Fibroblast of skin of scalp (primary cell): ENCODE measurements around the gene PER2. TPM values are rescaled to one million over a fixed set of nuclear protein-coding genes. Genes with fewer than 3 reads are reported as not detected.
"Not testable (repeated sequence)": the region's sequence is repeated elsewhere in the genome, so short reads cannot be mapped to it uniquely, and the experiment has no call there.

ENCODE experiments used
- DNase-seq: peaks from one replicate; pipeline ENCODE4 v3.0.0-alpha.2; 2013
- polyA plus RNA-seq, 2 experiments: library from polyadenylated mRNA; unstranded; fragments of 120-200 nt; gene quantifications; one replicate each; pipeline ENCODE4 v1.2.1, GENCODE V29; 2013; ENCODE audit not compliant: insufficient read length in 2 of 2

PER2 gene, protein sequence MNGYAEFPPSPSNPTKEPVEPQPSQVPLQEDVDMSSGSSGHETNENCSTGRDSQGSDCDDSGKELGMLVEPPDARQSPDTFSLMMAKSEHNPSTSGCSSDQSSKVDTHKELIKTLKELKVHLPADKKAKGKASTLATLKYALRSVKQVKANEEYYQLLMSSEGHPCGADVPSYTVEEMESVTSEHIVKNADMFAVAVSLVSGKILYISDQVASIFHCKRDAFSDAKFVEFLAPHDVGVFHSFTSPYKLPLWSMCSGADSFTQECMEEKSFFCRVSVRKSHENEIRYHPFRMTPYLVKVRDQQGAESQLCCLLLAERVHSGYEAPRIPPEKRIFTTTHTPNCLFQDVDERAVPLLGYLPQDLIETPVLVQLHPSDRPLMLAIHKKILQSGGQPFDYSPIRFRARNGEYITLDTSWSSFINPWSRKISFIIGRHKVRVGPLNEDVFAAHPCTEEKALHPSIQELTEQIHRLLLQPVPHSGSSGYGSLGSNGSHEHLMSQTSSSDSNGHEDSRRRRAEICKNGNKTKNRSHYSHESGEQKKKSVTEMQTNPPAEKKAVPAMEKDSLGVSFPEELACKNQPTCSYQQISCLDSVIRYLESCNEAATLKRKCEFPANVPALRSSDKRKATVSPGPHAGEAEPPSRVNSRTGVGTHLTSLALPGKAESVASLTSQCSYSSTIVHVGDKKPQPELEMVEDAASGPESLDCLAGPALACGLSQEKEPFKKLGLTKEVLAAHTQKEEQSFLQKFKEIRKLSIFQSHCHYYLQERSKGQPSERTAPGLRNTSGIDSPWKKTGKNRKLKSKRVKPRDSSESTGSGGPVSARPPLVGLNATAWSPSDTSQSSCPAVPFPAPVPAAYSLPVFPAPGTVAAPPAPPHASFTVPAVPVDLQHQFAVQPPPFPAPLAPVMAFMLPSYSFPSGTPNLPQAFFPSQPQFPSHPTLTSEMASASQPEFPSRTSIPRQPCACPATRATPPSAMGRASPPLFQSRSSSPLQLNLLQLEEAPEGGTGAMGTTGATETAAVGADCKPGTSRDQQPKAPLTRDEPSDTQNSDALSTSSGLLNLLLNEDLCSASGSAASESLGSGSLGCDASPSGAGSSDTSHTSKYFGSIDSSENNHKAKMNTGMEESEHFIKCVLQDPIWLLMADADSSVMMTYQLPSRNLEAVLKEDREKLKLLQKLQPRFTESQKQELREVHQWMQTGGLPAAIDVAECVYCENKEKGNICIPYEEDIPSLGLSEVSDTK (N-terminal part only)
- 2.8 TPM for polyA plus RNA-seq (2013, experiment 1 of 2; ENCODE audit: insufficient read length)
- 2.5 TPM for polyA plus RNA-seq (2013, experiment 2 of 2; ENCODE audit: insufficient read length)

DNA sequence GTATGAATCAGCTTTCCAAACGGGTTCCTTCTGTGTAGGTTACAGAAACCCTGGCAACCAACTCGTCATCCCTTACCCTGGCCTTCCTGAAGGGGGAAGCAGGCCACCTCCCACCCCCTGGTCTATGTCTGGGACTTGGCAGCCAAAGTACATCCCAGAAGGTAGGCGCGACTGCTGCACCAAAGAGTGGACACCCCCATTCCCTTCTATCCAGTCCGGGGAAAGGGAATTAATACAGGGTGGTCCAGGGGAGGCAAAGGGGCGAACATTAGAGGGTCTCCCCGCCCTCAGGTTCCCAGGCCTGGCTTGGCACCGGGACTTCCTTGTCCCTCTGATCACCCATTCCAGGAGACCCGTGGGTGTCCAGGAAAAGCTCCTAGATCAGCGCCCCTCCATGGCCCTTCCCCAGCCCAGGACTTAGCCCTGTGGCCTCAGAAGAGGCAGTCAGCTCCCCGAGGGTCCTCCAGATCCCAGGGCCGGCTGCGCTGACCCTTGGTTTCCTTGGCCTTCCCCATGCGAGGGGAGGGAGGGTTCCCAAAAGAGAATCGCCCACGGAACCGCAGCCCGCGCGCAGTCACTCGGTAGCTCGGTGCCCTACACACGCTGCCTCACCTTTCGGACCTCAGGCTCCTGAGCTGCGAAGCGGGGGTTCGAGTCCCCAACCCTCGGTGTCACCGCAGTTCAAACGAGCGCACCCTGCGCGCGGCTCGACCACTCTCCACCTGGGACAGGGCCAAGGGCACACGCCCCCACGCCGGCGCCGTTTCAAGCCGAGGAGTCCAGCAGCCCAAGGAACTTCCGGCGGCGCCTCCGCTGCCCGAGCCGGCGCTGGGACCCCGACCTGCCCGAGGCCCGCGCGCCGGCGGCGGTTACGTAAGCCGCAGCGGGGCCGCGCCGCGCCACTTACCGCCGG is at the start of gene PER2:
Gene PER2 (minus strand): TSS at position 874 of the 913 bp plus-strand sequence. CDS start 10,674 bp downstream, outside the sequence.
- peak; percentile 67 for DNase-seq

DNA sequence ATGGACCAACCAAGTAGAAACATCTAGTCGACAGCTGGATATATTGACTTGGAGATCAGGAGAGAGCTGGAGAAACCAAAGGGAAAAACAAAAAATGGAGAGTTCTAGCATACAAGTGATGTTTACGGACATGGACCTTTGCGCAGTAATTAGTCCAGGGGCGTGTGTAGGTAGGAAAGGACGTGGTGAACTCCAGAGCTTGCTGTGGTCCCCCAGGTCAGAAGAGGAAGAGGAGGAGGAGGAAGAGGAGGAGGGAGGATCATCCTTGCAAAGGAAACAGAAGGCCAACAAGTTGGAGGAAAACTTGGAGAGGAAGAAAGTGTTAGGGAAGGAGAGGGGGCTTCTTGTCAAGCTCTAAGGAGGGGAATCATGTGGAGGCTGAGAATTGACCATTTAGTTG is 49.4 kb upstream of the PER2 start:
- no peak for DNase-seq

DNA sequence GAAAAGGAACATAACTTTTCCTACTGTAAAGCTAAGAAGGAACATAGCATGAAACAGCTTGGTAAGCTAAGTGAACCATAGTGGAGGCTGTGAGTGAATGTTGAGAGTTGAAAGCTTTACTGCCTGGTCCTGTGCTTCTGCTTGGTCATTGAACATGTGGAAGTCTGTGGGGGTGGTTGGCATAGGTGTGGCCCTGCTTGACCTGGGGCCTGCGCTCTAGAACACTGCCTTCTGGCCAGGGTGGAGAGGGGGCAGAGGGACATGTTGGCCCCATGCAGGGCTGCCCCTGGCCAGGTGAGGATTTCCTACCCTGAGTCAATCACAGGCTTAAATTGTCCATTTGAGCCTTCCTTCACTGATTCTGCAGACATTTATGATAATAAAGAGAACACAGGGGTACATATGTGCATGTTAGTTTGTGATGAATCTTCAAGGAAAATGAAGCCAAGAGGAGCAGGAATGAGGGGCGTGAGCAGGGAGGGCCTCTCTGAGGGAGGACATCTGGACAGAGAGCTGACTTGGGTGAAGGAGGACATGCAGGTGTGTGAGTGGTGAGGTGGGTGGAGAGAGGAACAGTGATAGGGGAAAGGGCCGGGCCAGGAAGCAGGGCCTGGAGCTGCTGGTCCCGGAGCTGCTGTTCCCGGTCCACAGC is 48.5 kb upstream of the PER2 start:
- DNase-seq: no peak

DNA sequence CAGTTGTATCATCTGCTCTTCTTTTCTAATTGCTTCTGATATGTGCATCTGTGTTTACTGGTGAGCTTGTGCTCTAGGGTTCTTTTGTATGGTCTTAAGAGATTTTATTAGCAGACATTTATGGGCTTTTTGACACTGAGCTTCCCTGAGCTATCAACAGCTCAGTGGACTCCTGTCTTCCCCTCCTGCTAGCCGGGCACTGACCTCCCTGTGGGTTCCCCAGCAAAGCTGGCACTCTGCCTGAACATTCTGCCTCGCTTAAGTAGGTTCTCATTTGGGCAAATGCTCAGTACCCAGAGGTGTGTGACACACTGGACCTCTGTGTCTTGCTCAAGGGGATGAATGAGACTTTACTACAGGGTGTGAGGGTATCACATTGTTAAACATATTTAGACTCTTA is 47.7 kb upstream of the PER2 start:
- DNase-seq: no peak

DNA sequence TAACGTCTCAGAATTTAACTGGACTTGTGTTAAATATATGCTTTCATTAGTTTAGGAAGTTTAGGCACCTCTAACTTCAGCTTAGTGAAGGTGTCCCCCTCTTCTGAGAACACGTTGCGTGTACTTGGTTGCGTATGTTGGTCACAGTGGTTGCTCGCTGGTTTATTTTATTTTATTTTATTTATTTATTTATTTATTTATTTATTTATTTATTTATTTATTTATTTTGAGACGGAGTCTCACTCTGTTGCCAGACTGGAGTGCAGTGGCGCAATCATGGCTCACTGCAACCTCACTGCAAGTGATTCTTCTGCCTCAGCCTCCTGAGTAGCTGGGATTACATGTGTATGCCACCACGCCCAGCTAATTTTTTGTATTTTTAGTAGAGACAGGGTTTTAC is 47.2 kb upstream of the PER2 start:
- DNase-seq: not testable (repeated sequence)

DNA sequence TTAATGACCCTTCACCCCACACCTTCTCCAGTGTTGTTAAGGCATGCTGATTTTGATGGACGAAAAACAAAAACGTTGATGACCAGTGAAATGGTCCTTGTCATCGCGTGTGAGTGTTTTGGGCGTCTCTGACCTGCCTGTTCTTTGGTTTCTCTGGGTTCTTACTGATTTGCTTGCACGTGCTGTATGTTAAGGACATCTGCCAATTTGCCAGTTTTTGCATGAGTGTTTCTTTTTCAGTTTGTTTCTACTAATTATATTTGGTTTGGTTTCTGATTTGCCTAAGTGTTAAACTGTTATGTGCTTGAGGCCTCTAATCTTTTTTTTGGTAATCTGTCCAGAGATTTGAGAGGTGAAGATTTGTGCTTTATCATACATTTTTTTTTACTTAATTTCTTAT is 46.5 kb upstream of the PER2 start:
- no peak for DNase-seq

DNA sequence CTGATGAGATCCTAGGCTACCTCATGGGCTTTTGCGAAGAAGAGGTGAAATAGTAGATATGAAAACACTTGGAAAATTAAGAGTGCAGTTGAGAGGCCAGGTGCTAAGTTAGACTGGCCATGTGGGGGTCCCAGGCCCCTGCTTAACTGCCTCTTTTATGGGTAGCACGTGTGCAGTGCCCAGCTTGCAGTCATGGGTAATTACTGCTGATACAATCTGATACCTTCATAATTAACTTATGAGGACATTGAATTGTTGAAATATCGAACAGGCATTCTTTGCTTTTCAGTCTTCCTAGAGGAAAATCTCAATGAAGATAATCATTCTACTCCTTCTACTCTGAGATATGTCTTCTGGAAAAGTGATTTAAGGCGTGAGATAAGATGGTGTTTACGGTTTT is 43.5 kb upstream of the PER2 start:
- no peak for DNase-seq

DNA sequence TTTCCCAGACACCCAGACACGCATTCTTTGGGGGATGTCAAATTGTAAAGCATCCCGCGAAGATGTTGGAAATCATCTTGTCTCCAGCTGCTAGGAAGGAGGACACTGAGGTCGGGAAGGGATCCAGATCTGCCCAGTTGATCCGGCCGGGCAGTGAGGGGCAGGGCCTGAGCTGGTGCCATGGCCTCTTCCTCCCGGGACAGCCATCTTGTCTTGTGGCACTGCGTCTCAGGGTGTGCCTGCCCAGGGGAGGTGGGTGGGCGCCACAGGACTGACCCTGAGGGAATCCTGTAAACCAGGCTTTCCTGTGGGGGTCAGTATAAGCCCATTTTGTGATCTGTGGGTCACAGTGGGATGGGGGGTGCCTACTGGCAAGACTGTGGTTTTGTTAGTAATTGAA is 42.0 kb upstream of the PER2 start:
- DNase-seq: no peak

DNA sequence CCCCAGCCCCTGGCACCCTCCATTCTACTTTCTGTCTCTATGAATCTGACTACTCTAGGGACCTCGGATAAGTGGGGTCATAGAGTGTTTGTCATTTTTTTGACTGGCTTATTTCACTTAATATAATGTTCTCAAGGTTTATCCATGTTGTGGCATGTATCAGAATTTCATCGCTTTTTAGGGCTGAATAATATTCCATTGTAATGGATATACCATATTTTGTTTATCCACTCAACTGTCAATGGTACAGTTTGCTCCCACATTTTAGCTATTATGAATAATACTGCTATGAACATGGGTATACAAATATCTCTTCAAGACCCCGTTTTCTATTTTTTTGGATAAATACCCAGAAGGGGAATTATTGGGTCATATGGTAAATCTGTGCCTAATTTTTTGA is 39.3 kb upstream of the PER2 start:
- no peak for DNase-seq

DNA sequence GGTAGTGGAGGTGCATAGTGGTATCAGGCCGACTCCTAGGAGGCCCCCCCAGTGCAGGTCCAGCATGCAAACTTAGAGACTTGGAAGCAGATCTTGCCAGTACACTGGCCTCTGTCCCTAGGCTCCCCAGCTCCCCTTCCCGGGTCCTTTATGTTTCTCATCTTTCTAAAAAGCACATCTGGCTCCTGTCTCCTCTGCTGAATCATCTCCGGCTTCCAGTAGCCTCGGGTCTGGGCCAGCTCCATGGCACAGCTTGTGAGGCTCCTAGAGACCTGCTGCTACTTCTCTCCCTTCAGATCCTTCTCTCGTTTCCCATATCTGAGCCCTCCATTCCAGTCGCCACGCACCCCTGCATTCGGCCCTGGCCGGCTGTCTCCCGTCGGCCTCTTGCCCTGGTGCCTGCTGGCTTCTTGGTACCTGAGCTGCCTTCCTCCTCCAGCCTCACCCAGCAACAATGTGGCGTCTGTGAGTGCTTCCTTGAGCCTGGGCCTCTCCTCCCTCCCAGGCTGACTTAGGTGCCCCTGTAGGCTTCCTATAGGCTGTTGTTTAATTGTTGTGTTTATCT is 38.5 kb upstream of the PER2 start:
- DNase-seq: no peak

DNA sequence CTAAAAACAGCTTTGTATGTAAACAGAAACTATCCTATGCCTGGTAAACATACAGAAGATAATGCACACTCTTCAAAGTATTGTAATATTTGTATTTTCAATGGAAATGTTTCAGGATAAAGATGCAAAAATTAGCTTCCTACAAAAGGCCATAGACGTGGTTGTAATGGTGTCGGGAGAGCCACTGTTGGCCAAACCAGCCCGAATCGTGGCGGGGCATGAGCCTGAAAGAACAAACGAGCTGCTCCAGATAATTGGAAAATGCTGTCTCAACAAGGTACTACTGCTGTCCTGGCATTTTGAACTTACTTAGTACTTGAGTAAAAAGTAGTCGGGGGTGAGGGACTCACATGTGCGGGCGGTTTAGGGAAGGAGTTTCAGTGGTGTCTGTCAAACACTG is 37.3 kb upstream of the PER2 start:
- DNase-seq: no peak

DNA sequence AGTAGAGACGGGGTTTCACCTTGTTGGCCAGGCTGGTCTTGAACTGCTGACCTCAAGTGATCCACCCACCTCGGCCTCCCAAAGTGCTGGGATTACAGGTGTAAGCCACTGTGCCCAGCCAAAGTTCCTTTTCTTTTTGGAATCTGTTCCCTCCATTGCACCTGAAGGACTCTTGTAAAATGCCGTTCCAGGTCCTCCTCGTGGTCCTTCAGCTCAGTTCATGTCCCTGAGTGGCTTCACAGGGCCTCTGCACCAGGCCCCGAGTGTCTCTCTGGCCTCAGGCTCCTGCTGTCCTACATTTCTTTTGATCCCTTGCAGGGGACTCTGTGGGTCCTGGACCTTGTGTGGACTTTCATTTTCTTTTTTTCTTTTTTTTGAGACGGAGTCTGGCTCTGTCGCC is 35.8 kb upstream of the PER2 start:
- not testable (repeated sequence) for DNase-seq

DNA sequence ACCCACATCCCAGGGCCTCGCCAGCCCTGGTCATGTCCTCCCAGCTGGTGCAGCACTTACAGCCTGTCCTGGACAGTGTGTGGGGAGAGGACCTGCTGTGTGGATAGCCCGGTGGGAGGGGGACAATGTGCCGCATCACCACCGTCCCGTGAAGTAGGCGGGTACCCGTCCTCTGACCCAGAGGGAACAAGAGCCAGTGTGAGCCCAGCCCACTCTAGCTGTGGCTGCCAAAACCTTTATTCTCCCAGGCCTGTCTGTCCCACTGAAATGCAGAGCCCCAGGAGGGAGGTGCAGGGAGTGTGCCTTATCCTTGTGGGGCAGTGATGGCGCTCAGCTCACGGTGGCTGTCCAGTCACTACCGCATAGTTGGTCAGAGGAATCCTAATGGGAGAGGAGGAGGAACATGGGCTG is 33.6 kb upstream of the PER2 start:
- no peak for DNase-seq

DNA sequence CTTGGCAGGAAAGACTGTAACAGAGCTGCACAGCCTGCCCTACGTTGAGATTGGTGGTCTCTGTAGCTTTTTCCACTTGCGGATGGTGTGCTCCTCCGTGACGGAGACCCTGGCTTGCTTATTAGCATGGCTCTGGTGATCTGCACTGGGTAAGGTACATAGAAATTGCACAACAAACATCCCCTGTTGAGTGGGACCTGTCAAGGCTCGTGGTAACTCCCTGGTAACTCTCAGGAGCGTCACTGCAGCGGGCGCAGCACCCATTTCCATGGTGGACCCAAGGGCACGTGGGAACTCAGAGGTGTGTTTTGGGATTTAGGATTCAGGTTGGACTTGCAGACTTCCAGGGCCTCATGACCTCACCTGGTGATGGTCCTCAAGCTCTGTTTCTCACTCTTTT is 33.1 kb upstream of the PER2 start:
- DNase-seq: no peak

DNA sequence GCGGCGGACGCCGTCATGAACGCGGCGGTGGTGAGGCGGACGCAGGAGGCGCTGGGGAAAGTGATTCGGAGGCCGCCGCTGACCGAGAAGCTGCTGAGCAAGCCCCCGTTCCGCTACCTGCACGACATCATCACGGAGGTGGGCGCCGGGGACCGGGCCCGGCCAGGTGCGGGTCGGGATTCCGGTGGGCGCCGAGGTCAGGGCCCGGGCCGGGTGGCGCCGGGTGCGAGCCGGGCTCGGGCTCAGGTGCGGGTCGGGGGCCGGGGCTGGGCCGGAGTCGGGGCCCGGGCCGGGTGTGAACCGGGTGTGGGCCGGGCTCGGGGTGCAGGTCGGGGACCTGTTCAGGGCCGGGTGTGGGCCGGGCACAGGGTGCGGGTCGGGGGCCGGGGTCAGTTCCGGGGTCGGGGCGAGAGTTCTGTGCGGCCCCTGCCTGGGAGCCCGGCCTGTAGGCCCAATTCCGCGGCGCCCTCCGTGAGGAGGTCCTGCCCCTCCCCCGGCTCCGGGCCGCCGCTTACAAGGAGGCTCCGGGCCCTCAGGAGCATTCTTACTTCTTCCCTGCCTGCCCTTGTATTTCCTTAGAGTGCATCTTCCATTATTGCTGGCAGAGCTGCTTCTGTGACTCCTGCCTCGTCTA is 32.4 kb upstream of the PER2 start:
- DNase-seq: no peak

DNA sequence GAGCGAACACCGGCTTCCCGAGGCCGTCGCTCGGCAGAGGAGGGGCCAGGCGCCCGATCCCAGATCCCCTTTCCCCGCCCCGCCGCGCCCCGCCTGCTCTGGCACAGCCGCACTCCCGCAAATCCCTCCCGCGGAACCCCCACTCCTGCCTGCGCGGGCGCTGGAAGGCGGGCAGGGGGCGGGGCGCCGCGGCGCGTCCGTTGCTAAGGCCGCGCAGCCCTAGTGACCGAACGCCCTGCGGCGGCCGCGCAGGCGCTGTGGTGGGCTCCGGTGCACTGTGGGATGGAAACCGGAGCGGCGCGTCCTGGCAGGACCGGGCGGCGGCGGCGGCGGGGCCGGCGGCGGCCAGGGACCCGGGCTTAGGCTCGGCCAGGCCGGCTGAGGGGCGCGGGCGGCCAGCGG is 31.8 kb upstream of the PER2 start, which contains the start of gene TRAF3IP1:
Gene TRAF3IP1 (plus strand): TSS at position 273 of the 402 bp plus-strand sequence. CDS start 145 bp downstream, outside the sequence.
- peak; percentile 88 for DNase-seq

DNA sequence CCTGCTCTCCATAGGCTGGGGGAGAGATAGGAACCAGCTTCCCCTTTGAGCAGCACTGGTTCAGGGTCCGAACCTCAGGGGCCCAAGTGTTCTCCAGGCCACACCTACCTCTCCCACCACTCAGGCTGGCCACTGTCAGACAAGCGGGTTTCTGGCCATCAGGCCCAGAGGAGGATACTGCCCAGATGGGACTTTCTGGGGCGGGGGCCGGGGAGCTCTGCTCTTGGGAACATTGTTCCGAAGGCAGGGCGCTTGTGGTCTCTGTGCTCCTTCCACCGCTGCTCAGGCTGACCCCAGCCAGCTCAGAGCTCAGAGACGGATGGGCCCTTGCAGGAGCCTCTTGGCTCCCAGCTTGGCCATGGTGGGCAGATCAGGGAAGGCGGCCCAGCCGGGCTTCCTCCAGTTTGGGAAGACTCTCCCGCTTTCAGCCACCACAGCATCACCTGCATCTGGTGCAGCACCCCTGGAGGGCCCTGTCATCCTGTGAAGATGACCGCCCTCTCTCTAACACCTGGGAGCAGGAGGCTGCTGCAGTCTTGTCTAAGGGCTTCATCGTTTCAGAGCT is 26.7 kb upstream of the PER2 start:
- no peak for DNase-seq

DNA sequence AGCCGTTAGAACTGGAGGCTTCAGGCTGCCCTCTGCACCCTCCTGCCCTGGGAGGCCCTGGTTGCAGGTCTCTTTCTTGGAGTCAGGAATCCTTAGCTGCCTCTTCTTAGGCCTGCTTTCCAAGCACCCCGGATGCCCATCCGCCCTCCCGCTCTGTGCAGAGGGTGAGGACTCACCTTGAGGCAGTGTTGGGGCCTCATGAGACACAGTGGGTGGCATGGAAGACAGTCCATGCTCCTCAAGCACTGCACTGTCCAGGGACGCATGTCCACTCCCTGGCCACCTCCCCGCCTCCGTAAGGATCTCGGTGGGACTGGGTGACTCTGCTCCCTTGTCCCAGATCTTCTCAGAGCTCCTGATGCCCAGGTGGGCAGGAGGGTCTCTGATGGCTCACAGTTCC is 26.2 kb upstream of the PER2 start:
- DNase-seq: no peak

DNA sequence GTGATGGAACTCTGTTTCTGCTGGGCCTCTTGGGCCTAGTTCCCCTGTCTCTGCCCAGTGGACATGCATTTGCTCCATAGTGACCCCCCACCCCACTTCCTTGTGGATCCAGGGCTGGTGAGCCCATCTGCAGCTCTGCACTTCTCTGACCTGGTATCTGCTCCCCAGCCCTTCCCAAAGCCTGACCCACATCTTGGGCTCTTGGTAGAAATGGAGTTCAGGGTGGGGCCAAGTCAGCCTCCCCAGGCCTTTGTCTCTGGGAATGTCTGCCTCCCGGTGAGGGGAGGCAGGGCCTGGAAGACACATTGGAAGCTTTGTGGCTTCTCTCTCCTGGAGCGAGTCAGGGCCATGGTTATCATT is 25.6 kb upstream of the PER2 start:
- no peak for DNase-seq
